CD4-positive, alpha-beta T cell treated with Interleukin-6 at 100 ng/mL for 8 hours (primary cell): ENCODE results near the gene MINDY4.

Source experiments
- DNase-seq: peaks from one replicate; pipeline ENCODE4 v3.0.0-alpha.2; 2020; ENCODE audit warnings: mixed read lengths, low spot score

The MINDY4 gene

GRCh38 chr7:30743371-30744074 lies 27.7 kb upstream of the MINDY4 start:
- DNase-seq = no peak

- no peak for DNase-seq
Measured at GRCh38 chr7:30744075-30744417, 27.2 kb upstream of the MINDY4 start.

- no peak for DNase-seq
Measured at GRCh38 chr7:30745261-30745941, 25.8 kb upstream of the MINDY4 start.

GRCh38 chr7:30750010-30750409 lies 21.2 kb upstream of the MINDY4 start:
- DNase-seq = no peak

GRCh38 chr7:30750683-30751650 lies 20.2 kb upstream of the MINDY4 start:
- DNase-seq = no peak

GRCh38 chr7:30751696-30752273 lies 19.4 kb upstream of the MINDY4 start, which contains the start of gene INMT:
Gene INMT, plus strand, starts transcription at chr7:30752135. Its CDS starts 16 bp downstream, at chr7:30752151.
- no peak for DNase-seq

- DNase-seq = no peak
Measured at GRCh38 chr7:30752484-30752883, 18.7 kb upstream of the MINDY4 start.

- DNase-seq = no peak
Measured at GRCh38 chr7:30752979-30753378, 18.2 kb upstream of the MINDY4 start.

GRCh38 chr7:30754315-30754877 lies 16.8 kb upstream of the MINDY4 start:
- DNase-seq = no peak

- no peak for DNase-seq
Measured at GRCh38 chr7:30755384-30756154, 15.6 kb upstream of the MINDY4 start.

- no peak for DNase-seq
Measured at GRCh38 chr7:30757342-30757692, 13.9 kb upstream of the MINDY4 start.

- no peak for DNase-seq
Measured at GRCh38 chr7:30760514-30761213, 10.6 kb upstream of the MINDY4 start.

- no peak for DNase-seq
Measured at GRCh38 chr7:30761214-30762156, 9.7 kb upstream of the MINDY4 start.

GRCh38 chr7:30764030-30764975 lies 6.9 kb upstream of the MINDY4 start:
- no peak for DNase-seq

- DNase-seq = no peak
Measured at GRCh38 chr7:30765408-30765807, 5.8 kb upstream of the MINDY4 start.

- DNase-seq = no peak
Measured at GRCh38 chr7:30770845-30771173, 408 bp upstream of the MINDY4 start.

GRCh38 chr7:30771880-30772425 lies 736 bp downstream of the MINDY4 start:
- DNase-seq = no peak

- DNase-seq = no peak
Measured at GRCh38 chr7:30772984-30773383, 1.8 kb downstream of the MINDY4 start.
